HG03469 (cell line): ENCODE measurements around the gene MPP1.
"Not testable (repeated sequence)": the region's sequence is repeated elsewhere in the genome, so short reads cannot be mapped to it uniquely, and the experiment has no call there.

ENCODE experiments used
- ATAC-seq: cut with Tn5 transposase; IDR thresholded peaks from one replicate; pipeline ENCODE4 v1.9.1; 2021; ENCODE audit warnings: mild to moderate bottlenecking, moderate library complexity, moderate number of reproducible peaks; ENCODE audit not compliant: unreplicated experiment

The MPP1 gene

GRCh38 chrX:154804957-154805695 lies at the start of gene MPP1:
Gene MPP1 (minus strand): TSS chrX:154805485. CDS start chrX:154805373, 112 bp downstream.
- ATAC-seq, result peak; percentile 77

GRCh38 chrX:154850957-154851611 lies 45.8 kb upstream of the MPP1 start:
- no peak for ATAC-seq

DNA sequence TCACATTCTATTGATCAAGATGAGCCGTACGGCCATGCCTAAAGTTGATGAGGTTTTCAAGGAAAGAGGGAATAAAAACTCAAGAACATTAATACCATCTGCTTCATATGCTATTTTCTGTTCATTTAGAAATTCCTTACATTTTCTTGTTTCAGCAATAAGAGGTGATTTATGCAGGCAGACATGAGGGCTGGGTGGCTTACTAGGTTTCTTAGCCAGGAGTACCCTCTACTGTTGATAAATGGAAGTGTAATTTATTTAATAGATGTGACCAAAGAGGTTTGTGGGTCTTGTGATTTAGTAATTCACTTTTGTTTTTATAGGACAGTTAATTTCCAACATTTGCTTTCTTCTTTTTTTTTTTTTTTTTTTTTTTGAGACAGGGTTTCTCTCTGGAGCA lies 35.6 kb upstream of the MPP1 start:
- no peak for ATAC-seq

DNA sequence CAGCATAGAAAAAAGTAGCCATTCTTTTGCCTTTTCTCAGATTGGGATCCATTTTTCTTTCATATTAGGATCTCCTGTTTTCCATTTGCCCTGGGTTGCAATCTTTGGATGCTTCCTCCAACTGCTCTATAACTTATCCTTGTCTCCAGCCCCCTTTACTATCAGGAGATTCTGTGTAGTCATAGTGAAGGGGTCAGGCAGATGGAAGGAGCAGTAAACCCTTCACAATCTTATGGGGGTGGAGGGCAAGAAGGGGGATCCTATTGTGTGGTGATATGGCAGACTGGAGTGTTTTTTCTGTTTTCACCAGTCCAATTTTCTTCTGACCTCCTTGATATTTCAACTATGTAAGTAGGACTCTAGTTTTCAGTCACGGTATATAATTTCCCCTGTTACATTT lies 30.9 kb upstream of the MPP1 start:
- ATAC-seq, result no peak

DNA sequence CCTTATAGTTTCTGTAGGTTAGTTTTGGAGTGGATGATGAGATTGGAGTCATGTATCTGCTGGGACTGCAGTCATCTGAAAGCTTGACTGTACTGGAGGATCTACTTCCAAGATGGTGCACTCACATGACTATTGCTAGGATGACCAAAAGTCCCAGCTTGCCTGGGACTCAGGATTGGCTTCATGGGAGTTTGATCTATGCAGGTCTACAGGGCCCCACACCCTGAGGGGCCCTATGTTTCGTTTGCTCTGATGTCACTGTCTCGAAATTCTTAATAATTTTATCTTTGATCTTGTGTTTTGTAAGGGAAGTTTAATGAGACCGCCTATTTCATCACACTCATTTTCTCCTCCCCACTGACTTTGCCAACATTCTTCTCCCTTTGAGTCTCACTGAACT lies 29.3 kb upstream of the MPP1 start, which contains the start of gene SMIM9:
Gene SMIM9, minus strand, starts transcription at position 101 of the 400 bp plus-strand sequence. CDS start 3,806 bp downstream, outside the sequence.
- no peak for ATAC-seq

GRCh38 chrX:154833746-154834274 lies 28.5 kb upstream of the MPP1 start:
- ATAC-seq, result no peak

DNA sequence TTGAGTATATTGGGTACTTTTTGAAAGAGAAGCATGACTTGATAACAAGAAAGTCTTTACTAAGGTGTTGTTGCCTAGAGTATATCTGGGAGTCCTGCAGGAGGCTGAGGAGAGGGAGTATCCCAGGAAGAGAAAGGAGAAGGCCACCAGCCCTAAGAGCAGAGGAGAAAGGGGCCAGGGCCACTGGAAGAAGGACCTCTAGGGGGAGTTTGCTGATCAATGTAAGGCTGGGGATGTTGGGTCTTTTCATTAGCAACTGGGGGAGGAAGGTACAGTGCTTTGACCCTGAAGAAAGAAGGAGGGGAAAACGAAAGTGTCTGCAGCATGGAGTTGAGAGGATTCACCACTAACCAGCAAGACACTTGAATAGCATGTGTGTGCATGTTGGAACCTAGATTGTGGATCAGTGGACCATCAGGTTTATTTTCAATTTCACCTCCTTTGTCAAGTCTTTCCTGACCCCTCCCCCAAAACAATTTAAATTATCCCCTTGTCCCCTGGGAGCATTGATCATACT lies 24.7 kb upstream of the MPP1 start:
- no peak for ATAC-seq

GRCh38 chrX:154829134-154829533 lies 23.8 kb upstream of the MPP1 start:
- no peak for ATAC-seq

DNA sequence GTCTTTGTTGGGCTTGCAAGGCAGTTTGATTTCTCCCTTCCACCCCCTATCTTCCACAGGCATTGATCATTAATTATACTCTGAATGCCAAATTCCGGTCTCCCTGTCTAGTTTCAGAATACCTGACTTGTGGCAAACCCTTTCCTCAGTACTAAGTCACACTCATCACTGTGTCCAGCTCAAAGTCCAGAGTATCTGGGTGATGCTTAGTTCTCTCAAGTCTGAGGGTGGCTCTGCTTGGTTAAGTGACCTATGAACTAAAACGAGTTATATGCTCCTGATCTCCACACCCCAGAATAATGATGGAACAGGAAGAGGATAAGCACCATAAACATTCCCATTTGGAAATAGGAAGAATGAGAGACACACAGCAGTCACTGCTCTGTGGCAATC lies 22.7 kb upstream of the MPP1 start:
- ATAC-seq, result no peak

GRCh38 chrX:154827194-154828015 lies 22.1 kb upstream of the MPP1 start:
- peak; percentile 75 for ATAC-seq

DNA sequence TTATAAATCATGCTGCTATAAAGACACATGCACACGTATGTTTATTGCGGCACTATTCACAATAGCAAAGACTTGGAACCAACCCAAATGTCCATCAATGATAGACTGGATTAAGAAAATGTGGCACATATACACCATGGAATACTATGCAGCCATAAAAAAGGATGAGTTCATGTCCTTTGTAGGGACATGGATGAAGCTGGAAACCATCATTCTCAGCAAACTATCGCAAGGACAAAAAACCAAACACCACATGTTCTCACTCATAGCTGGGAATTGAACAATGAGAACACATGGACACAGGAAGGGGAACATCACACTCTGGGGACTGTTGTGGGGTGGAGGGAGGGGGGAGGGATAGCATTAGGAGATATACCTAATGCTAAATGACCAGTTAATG lies 20.3 kb upstream of the MPP1 start:
- ATAC-seq, result not testable (repeated sequence)

- no peak for ATAC-seq
These were observed 19.4 kb upstream of the MPP1 start for GRCh38 chrX:154824638-154825037.

GRCh38 chrX:154822029-154822428 lies 16.7 kb upstream of the MPP1 start:
- ATAC-seq, result no peak

- no peak for ATAC-seq
These were observed 16.2 kb upstream of the MPP1 start for GRCh38 chrX:154821523-154821922.

GRCh38 chrX:154819771-154820341 lies 14.6 kb upstream of the MPP1 start:
- ATAC-seq, result no peak

- no peak for ATAC-seq
These were observed 13.9 kb upstream of the MPP1 start for GRCh38 chrX:154818916-154819770.

DNA sequence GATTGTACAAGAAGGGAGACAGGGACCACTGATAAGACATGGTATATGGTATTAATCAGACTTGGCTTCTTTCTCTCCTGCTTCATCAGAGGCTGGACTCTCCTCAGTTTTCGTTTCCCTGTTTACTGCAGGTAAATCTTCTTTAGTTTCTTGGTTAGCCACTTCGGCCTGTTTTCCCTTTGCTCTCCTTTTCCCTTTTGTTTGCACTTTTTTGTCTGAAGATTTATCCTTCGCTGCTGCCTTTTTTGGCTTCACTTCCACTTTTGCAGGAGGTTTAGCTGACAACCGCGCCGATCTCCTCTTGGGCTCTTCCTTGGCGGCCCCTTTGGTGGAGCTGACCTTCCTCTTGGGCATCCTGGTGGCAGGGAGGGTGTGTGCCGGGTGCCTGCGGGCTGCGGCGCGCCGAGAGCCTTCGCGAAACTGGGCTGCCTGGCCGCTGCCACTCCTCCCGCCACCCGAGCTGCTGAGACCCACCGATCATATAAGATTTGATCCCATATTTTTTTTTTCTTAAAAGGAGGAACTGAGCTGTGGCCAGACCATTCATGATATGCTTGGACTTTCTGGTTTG lies 11.8 kb upstream of the MPP1 start:
- ATAC-seq, result not testable (repeated sequence)

- ATAC-seq, result not testable (repeated sequence)
These were observed 11.1 kb upstream of the MPP1 start for GRCh38 chrX:154816326-154816898.

DNA sequence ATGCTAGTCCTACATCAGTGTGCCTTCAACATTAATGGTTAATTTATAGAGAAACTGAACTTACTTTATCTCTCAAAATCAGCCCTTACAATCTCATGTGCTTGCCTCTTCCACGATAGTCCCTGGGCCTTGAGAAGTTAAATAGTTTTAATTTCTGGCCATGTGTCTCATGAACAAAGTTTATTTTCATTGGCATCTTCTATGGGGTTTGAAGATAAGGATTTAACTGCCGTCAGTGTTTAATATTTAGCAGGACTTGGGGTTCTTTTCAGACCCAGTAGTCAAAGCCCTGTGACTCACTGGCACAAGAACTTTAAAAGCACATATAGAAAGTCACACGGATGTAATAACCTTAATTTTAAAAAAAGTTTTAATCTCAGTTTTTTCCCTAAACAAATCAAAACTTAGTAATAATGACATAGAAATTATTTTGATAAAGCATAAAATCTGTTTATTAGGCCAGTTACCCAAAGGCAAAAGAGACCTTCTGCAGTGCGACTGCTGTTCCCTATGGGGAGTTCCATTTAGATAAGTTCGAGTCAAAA lies 10.1 kb upstream of the MPP1 start:
- ATAC-seq, result no peak
